Small intestine (tissue), 7 donors: ENCODE data around the gene ZNF516. TPM values are rescaled to one million over a fixed set of nuclear protein-coding genes. Genes with fewer than 3 reads are reported as not detected.

ENCODE experiments used
- DNase-seq, 2 donors: peaks; one replicate each; pipeline versions ENCODE4 v3.0.0 to v3.0.0-alpha.2; 2013
- FAIRE-seq: peaks from 2 replicates; lab custom pipeline; 2012; peaks lifted over from hg19 to GRCh38; lab: Jason Lieb, UNC
- H3K27ac ChIP-seq, 3 donors: one replicate each; pipeline ENCODE4 v1.5.1; 2013; ENCODE audit warnings: low read length in 2 of 3, mild to moderate bottlenecking in 2 of 3, control low read depth in 1 of 3, inconsistent platforms in 1 of 3, low read depth in 1 of 3, moderate library complexity in 1 of 3
- H3K27me3 ChIP-seq, 3 donors: one replicate each; pipeline ENCODE4 v1.6.1; 2013; ENCODE audit warnings: low read length in 3 of 3, inconsistent platforms in 1 of 3; ENCODE audit not compliant: control insufficient read depth in 3 of 3, insufficient read depth in 3 of 3
- H3K36me3 ChIP-seq, 3 donors: one replicate each; pipeline ENCODE4 v1.6.1; 2013; ENCODE audit warnings: low read length in 3 of 3, inconsistent platforms in 1 of 3, low read depth in 1 of 3, mild to moderate bottlenecking in 1 of 3, moderate library complexity in 1 of 3; ENCODE audit not compliant: control insufficient read depth in 3 of 3, insufficient read depth in 2 of 3
- H3K4me1 ChIP-seq, 3 donors: one replicate each; pipeline ENCODE4 v1.6.1; 2013; ENCODE audit warnings: low read length in 2 of 3, inconsistent platforms in 1 of 3, low read depth in 1 of 3, mild to moderate bottlenecking in 1 of 3, moderate library complexity in 1 of 3; ENCODE audit not compliant: control insufficient read depth in 3 of 3, insufficient read depth in 2 of 3
- H3K4me3 ChIP-seq, 3 donors: one replicate each; pipeline ENCODE4 v1.5.1; 2013; ENCODE audit warnings: low read length in 3 of 3, control low read depth in 1 of 3, inconsistent platforms in 1 of 3, low read depth in 1 of 3, mild to moderate bottlenecking in 1 of 3, moderate library complexity in 1 of 3
- H3K9me3 ChIP-seq, 2 donors: one replicate each; pipeline ENCODE4 v1.6.1; 2013; ENCODE audit warnings: low read depth in 1 of 2, low read length in 1 of 2; ENCODE audit not compliant: control insufficient read depth in 2 of 2, insufficient read depth in 1 of 2
- WGBS, 3 donors: extraction: QIAGEN DNeasy Blood & Tissue Kit; methylation state at CpG; one replicate each; pipeline ENCODE4 v1.1.7; 2013; 5-methylcytosine and 5-hydroxymethylcytosine counted together
- polyA plus RNA-seq, 4 donors: library from polyadenylated mRNA; stranded (reverse) in 3 of 4; unstranded in 1 of 4; fragments of 200-250 nt in 3 of 4; fragments of 120-200 nt in 1 of 4; gene quantifications; one replicate each; pipeline versions ENCODE4 v1.2.1 to v1.2.3, GENCODE V29; 2013
- donor health status: healthy with polysubstance abuse.
- donor health status: control.
- donor health status: control.
- donor health status: Bipolar disorder and iron deficiency.
- donor health status: healthy.

The ZNF516 gene
- polyA plus RNA-seq, 4 donors, result 4.6 to 15.9 (median 6.5) TPM

GRCh38 chr18:76443519-76444445 is 51.3 kb downstream of the ZNF516 start:
- 83 to 94% (median 90%) methylated on average over 18 of the region's 18 CpGs for WGBS, 3 donors
- H3K27ac ChIP-seq, result no peak overlapping the region
- no peak overlapping the region for H3K4me3 ChIP-seq
- H3K36me3 ChIP-seq, result peaks cover 2 to 50% (median 7%) of the 10 kb centered on the region in 3 donors
- no peaks in the 10 kb centered on the region for H3K27me3 ChIP-seq
- DNase-seq, result no peak
- no peaks in the 10 kb centered on the region for H3K9me3 ChIP-seq
- FAIRE-seq, result no peak
- peaks cover 2 to 12% (median 4%) of the 10 kb centered on the region in 3 donors for H3K4me1 ChIP-seq

GRCh38 chr18:76442413-76443171 is 52.5 kb downstream of the ZNF516 start:
- FAIRE-seq (no peak), DNase-seq (no peak)
- Histone ChIP-seq H3K27me3 (no peaks in the 10 kb centered on the region), H3K4me3 (no peak overlapping the region), H3K36me3 (peaks cover 2 to 53% (median 7%) of the 10 kb centered on the region in 3 donors), H3K27ac (no peak overlapping the region), H3K4me1 (peaks cover 2 to 7% (median 4%) of the 10 kb centered on the region in 3 donors), H3K9me3 (no peaks in the 10 kb centered on the region)
- 96 to 97% (median 97%) methylated on average over 60 to 66 of the region's 66 CpGs for WGBS, 3 donors

GRCh38 chr18:76441668-76442412 is 53.2 kb downstream of the ZNF516 start:
- Histone ChIP-seq H3K27ac (no peak overlapping the region), H3K9me3 (no peaks in the 10 kb centered on the region), H3K27me3 (no peaks in the 10 kb centered on the region), H3K4me3 (no peak overlapping the region), H3K36me3 (peaks cover 2 to 51% (median 7%) of the 10 kb centered on the region in 3 donors), H3K4me1 (peaks cover 2 to 7% (median 4%) of the 10 kb centered on the region in 3 donors)
- WGBS, 3 donors, result 96 to 97% (median 97%) methylated on average over 56 to 65 of the region's 65 CpGs
- FAIRE-seq (no peak), DNase-seq (no peak)

GRCh38 chr18:76441002-76441667 is 53.9 kb downstream of the ZNF516 start:
- DNase-seq, result no peak
- 98 to 99% (median 98%) methylated on average over 51 to 54 of the region's 54 CpGs for WGBS, 3 donors
- Histone ChIP-seq H3K4me3 (no peak overlapping the region), H3K27ac (no peak overlapping the region), H3K4me1 (peaks cover 0 to 7% (median 4%) of the 10 kb centered on the region in 3 donors), H3K27me3 (no peaks in the 10 kb centered on the region), H3K36me3 (peaks cover 2 to 54% (median 7%) of the 10 kb centered on the region in 3 donors), H3K9me3 (no peaks in the 10 kb centered on the region)
- FAIRE-seq, result no peak

- Histone ChIP-seq H3K4me3 (no peak overlapping the region), H3K4me1 (no peaks in the 10 kb centered on the region), H3K27ac (no peak overlapping the region), H3K9me3 (peaks cover 0 to 4% of the 10 kb centered on the region in 2 donors), H3K27me3 (no peaks in the 10 kb centered on the region), H3K36me3 (peaks cover 2 to 64% (median 7%) of the 10 kb centered on the region in 3 donors)
- WGBS, 3 donors, result 92% methylated on average over 8 of the region's 8 CpGs
- DNase-seq (no peak), FAIRE-seq (no peak)
Observed at GRCh38 chr18:76437910-76438309, 57.1 kb downstream of the ZNF516 start.

- peaks cover 2 to 66% (median 3%) of the 10 kb centered on the region in 3 donors for H3K36me3 ChIP-seq
- H3K27ac ChIP-seq, result no peak overlapping the region
- H3K27me3 ChIP-seq, result no peaks in the 10 kb centered on the region
- WGBS, 3 donors, result 86 to 94% (median 93%) methylated on average over 10 to 11 of the region's 11 CpGs
- H3K4me1 ChIP-seq, result no peaks in the 10 kb centered on the region
- FAIRE-seq (no peak), DNase-seq (no peak)
- H3K9me3 ChIP-seq, result peaks cover 0 to 4% of the 10 kb centered on the region in 2 donors
- H3K4me3 ChIP-seq, result no peak overlapping the region
Observed at GRCh38 chr18:76437011-76437410, 58.0 kb downstream of the ZNF516 start.

- FAIRE-seq, result no peak
- Histone ChIP-seq H3K36me3 (peaks cover 0 to 66% (median 2%) of the 10 kb centered on the region in 3 donors), H3K27ac (no peak overlapping the region), H3K4me1 (no peaks in the 10 kb centered on the region), H3K4me3 (no peak overlapping the region), H3K9me3 (peaks cover 0 to 4% of the 10 kb centered on the region in 2 donors), H3K27me3 (no peaks in the 10 kb centered on the region)
- DNase-seq, result no peak
- 88 to 90% (median 89%) methylated on average over 16 of the region's 16 CpGs for WGBS, 3 donors
Observed at GRCh38 chr18:76436342-76436741, 58.7 kb downstream of the ZNF516 start.
